ENCODE results near the gene MYO5A.

Gene MYO5A

GRCh38 chr15:52415628-52416027, 113.1 kb downstream of the MYO5A start:
- DNase-seq: no peak

- no peak for DNase-seq
These were observed 113.7 kb downstream of the MYO5A start for GRCh38 chr15:52414936-52415335.

GRCh38 chr15:52408823-52409222, 119.9 kb downstream of the MYO5A start:
- DNase-seq: no peak

GRCh38 chr15:52407374-52407773, 121.3 kb downstream of the MYO5A start:
- no peak for DNase-seq

GRCh38 chr15:52406601-52407000, 122.1 kb downstream of the MYO5A start:
- DNase-seq: no peak

- no peak for DNase-seq
These were observed 122.8 kb downstream of the MYO5A start for GRCh38 chr15:52405856-52406255.

- DNase-seq: no peak
These were observed 131.6 kb downstream of the MYO5A start for GRCh38 chr15:52397118-52397517.

- DNase-seq: no peak
These were observed 134.6 kb downstream of the MYO5A start for GRCh38 chr15:52394118-52394517.

GRCh38 chr15:52392008-52392687, 136.5 kb downstream of the MYO5A start:
- DNase-seq: no peak

- DNase-seq: no peak
These were observed 137.6 kb downstream of the MYO5A start for GRCh38 chr15:52391069-52391468.

GRCh38 chr15:52385670-52386069, 143.0 kb downstream of the MYO5A start:
- DNase-seq: no peak

GRCh38 chr15:52383100-52383588, 145.5 kb downstream of the MYO5A start:
- DNase-seq: no peak

- DNase-seq: no peak
These were observed 146.0 kb downstream of the MYO5A start for GRCh38 chr15:52382647-52383046.

GRCh38 chr15:52379395-52380106, 149.1 kb downstream of the MYO5A start:
- DNase-seq: no peak

GRCh38 chr15:52378746-52379394, 149.8 kb downstream of the MYO5A start:
- DNase-seq: no peak

- DNase-seq: no peak
These were observed 158.7 kb downstream of the MYO5A start for GRCh38 chr15:52370010-52370409.

- no peak for DNase-seq
These were observed 159.2 kb downstream of the MYO5A start for GRCh38 chr15:52369455-52369854.

- no peak for DNase-seq
These were observed 159.7 kb downstream of the MYO5A start for GRCh38 chr15:52369030-52369429.

GRCh38 chr15:52368402-52368801, 160.3 kb downstream of the MYO5A start:
- no peak for DNase-seq

GRCh38 chr15:52362497-52362896, 166.2 kb downstream of the MYO5A start:
- no peak for DNase-seq

GRCh38 chr15:52361975-52362494, 166.6 kb downstream of the MYO5A start:
- no peak for DNase-seq

- DNase-seq: no peak
These were observed 167.2 kb downstream of the MYO5A start for GRCh38 chr15:52361494-52361893.

Data from effector CD8-positive, alpha-beta T cell (primary cell).